GM18508 (cell line): ENCODE measurements around the gene TMEFF2.

Experiments
- ATAC-seq: cut with Tn5 transposase; IDR thresholded peaks from one replicate; pipeline ENCODE4 v1.9.1; 2021; ENCODE audit warnings: moderate number of reproducible peaks; ENCODE audit not compliant: insufficient read depth, unreplicated experiment

Gene TMEFF2

GRCh38 chr2:191981706-191982105 lies 213.0 kb downstream of the TMEFF2 start:
- ATAC-seq, result no peak

DNA sequence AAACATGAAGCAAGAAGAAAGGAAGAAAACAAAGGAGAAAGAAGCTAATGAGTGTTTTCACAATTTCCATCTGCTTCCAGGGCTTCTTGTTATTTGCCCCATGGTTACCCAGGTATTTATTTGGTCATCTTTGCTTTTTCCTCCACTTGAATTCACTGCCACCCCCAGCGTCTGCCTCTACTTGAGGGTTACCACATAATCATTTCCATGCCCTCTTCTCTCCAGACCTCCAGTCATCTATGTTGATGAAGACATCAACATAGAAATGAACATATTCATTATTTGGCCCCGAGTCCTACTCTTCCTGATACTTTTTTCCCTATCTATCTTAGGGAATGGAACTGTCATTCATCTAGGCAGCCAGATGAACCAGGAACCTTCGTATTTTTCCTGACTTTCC lies 214.2 kb downstream of the TMEFF2 start:
- ATAC-seq, result no peak

- no peak for ATAC-seq
Measured at GRCh38 chr2:191979221-191979730, 215.5 kb downstream of the TMEFF2 start.

DNA sequence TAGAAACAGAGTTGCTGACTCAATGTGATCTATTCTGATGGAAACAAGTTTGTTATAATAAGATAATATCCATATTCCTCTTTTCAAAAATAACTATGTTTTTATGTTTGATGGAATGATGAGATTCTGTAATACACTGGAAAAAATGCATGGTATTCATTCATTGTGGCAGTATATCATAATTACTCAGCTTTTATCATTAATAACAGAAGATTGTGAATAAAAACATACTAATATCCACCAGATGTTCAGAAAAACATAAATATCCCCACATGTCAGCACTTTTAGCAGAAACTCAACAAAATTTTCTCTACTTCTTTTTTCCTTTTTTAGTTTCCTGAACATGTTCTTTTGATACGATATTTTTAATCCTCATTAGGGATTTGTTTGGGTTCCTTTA lies 217.0 kb downstream of the TMEFF2 start:
- no peak for ATAC-seq

- no peak for ATAC-seq
Measured at GRCh38 chr2:191976436-191976835, 218.3 kb downstream of the TMEFF2 start.

DNA sequence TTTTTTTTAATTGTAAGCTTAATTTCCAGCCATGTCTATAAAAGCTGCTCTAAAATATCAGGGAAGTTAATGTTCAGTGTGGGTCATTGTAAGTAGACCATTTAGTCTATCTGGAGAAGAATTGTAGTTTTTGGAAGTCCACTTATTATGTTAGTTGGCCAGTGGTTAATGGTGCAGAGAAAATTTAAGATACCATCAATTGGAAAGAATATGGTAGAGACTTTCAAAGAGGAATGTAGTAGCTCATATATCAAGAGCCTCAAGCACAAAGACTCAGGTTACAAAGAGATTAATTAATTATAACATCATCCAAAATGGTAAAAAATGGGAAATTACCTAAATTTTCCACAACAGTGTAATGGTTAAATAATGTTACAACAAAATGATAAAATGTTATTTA lies 220.1 kb downstream of the TMEFF2 start:
- no peak for ATAC-seq

DNA sequence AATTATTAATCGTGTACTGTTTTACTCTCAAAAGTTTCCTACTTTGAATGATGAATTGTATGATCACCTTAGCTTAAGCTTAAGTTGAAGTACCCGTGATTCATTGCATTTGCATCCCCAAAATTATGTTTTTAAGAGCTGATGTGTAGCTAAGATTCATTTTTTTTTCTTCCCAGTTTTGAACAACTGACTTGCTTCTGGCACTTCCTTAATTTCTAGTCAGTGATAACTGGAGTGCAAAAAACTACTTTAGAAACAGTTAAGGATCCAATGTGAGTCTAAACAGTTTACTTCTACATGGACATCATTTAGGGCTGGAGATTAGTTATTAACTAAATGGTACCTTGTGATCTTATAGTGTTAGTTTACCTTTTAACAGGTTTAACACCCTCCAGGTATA lies 223.9 kb downstream of the TMEFF2 start:
- no peak for ATAC-seq

GRCh38 chr2:191968120-191968519 lies 226.6 kb downstream of the TMEFF2 start:
- no peak for ATAC-seq

- ATAC-seq, result no peak
Measured at GRCh38 chr2:191965733-191966132, 229.0 kb downstream of the TMEFF2 start.

DNA sequence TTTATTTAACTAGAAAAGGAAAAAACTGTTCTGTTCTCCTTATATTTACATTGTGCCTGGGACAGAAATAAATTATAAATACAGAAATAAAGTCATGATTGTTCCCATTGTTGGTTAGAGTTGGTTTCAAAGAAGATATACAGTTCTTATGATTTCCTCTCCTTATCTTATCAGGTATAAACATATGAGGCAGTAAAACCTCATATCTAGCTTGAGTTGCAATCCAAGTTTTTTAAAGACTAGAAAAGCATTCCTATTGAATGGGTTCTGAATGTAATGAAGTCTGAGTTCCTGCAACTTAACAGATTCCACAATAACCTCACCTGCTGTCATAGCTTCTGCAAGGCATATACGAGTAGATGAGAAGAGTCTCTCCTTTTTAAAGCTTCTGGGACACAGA lies 233.2 kb downstream of the TMEFF2 start:
- no peak for ATAC-seq

DNA sequence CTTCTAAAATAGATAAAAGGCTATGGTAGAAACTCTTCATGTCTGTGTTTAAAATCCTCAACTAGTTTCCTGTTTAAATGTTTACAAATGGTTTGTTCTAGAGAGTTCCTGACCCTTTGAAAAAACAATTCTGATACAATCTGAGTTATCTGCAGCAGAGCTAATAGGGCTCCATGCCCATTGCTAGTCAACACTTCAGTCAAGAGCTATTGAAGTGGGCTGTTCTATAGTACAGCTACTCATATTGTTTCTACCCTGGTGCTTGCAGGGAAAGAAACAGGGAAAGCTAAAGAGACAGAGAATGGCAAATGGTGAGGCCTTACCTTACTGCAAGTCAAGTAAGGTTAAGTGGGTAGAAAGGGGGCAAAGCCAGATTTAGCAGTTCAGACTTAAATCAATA lies 235.5 kb downstream of the TMEFF2 start:
- ATAC-seq, result no peak

DNA sequence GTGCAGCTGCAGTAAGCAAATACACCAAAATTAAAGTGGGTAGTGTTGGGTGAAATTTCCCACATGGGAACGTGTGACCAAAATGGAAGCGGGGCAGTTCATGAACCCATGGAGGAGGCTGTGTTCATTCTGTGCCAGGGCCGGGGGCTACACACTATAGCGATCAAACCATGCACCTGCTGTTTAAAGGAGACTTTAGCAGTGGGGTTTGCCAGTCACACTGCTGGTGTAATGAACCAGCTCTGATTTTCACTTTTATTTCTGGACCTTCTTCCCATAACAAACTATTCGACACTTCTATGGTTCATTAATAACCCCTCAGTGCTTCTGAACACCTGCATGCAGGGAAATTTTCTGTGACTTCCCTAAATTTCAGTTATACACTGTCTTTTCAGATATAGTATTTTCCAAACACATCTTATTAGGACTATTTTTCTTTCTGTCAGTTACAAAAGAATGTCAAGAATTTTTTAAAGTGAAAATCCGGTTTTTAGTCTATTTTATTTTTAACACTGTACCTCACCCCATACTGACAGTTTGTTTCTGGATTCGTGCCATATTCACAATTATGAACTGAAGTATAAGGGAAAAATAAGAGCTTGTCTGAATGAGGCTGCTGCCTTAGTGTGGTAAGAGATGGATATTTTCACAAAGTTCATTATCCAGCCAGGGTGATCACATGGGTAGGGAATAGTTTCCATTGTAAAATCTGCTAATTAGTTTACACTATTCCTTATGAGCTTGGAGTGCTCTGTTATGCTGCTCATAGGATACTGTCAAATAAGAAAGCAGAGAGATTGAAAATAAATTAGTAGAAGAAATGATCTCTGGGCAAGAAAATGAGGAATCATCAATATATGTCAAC lies 236.5 kb downstream of the TMEFF2 start:
- ATAC-seq, result no peak

- ATAC-seq, result no peak
Measured at GRCh38 chr2:191954451-191954850, 240.3 kb downstream of the TMEFF2 start.

- ATAC-seq, result no peak
Measured at GRCh38 chr2:191952515-191953270, 242.0 kb downstream of the TMEFF2 start.

GRCh38 chr2:191951832-191952231 lies 242.9 kb downstream of the TMEFF2 start:
- no peak for ATAC-seq

DNA sequence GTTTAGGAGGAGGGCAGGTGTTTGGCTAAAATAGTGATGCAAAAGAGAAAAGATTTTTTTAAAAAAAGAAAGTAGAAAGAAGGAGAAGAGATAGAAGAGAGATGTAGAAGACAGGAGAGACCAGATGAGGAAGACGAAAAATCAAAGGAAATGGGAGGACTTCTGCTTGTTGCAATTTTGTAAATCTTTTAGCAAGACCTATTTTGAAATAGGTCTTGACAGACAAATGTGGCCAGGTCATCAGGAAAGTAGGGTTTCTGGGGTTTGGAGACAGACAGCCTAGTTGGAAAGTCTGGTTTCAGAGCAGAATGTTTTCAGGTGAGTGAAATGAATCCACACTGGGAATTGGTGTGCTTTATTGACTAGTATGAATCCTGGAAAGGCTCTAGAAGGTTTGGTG lies 243.4 kb downstream of the TMEFF2 start:
- no peak for ATAC-seq

DNA sequence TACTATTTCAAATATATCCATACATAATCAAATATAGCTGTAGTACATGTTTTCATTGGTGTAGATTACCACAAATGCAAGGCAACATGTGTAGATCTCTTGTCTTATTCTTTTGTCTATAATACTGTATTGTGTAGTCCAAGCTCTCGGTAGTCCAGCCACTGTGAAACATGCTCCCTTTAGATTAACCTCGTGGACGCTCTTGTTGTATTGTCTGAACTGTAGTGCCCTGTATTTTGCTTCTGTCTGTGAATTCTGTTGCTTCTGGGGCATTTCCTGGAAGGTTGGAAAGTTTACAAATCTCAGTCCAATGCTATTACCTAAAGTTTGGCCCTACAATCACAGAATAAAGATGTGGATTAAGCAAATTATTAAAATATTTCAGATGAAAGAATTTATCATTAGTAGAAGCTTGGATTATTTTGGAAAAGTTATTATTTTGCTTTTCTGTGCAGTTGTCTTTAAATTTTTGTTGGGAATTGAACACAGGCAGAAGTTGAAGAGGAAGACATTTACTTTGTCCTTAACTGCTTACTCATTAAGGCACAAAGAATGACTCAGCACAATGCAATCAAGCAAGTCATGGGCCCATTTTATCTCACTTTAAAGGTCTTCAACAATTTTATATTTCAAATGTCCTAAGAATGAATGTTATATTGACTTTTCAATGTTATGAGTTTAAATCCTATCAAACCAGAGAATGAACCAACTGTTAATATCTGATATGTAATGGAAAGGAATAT lies 244.4 kb downstream of the TMEFF2 start:
- no peak for ATAC-seq

- no peak for ATAC-seq
Measured at GRCh38 chr2:191947235-191947634, 247.5 kb downstream of the TMEFF2 start.

- ATAC-seq, result no peak
Measured at GRCh38 chr2:191946471-191947182, 248.1 kb downstream of the TMEFF2 start.

- no peak for ATAC-seq
Measured at GRCh38 chr2:191945623-191946022, 249.1 kb downstream of the TMEFF2 start.
